ENCODE data around the gene ETV6. TPM values are rescaled to one million over a fixed set of nuclear protein-coding genes. Genes with fewer than 3 reads are reported as not detected.

ETV6 gene
- total and polyA plus RNA-seq, 2 of the 8 experiments (the other 6 are each of a cell fraction or from before 2014, with no cell fraction given), result 5.5 to 23.9 TPM

DNA sequence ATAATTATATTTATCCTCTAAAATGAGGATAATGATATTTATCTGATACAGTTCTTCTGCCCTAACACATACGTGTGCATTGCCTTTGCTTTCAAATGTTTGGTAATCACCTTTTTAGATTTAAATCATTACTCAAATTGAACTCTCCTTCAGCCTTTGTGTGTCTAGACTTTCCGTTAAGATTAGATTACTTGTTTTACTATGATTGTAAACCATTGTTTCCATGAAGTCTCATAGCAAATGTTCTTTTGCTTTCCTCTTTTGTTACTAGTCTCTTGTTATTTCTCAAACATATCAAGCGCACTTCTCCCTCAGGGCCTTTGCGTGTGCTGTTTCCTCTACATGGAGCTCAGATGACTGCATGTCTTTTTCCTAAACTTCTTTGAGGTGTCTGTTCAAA is 63.7 kb downstream of the ETV6 start:
- Histone ChIP-seq H3K79me2 (ENCODE audit: control insufficient read depth in 1 of 2, insufficient read depth in 2 of 2, low read length in 2 of 2) (0 out of 4 replicates have a peak, but pooled peaks cover 0 to 5% of the 10 kb centered on the region in 2 experiments), H2BK5ac (ENCODE audit: low read depth, low read length) (no peak overlapping the region), H4K20me1 (replicated peaks in 1 of 2; ENCODE audit: control insufficient read depth in 1 of 2, insufficient read depth in 2 of 2, low read length in 2 of 2) (peaks cover 0 to 4% of the 10 kb centered on the region in 2 experiments), H3K18ac (ENCODE audit: extremely low read depth, low read length) (no peak overlapping the region), H2BK120ac (replicated peaks; ENCODE audit: low read depth, low read length) (no peak overlapping the region), H2AK5ac (ENCODE audit: low read depth, low read length) (no peak overlapping the region), H2AFZ (ENCODE audit: low read length) (no peak overlapping the region), H3K27ac (ENCODE audit: low read depth, low read length) (no peak overlapping the region), H4K91ac (replicated peaks; ENCODE audit: insufficient read length, low read length) (no peak overlapping the region), H4K5ac (ENCODE audit: insufficient read length, low read depth, low read length) (no peak overlapping the region), H2BK20ac (ENCODE audit: low read length) (no peak overlapping the region), H3K9ac (replicated peaks in 1 of 4; ENCODE audit: extremely low read depth in 1 of 4, low read depth in 3 of 4, low read length in 3 of 4) (no peak overlapping the region), H3K79me1 (ENCODE audit: low read depth, low read length) (peaks cover 10% of the 10 kb centered on the region; the same call in 1 of the 2 replicates), H3K56ac (replicated peaks; ENCODE audit: insufficient read length, low read depth, low read length) (no peak overlapping the region), H3K4me1 (replicated peaks in 1 of 4; ENCODE audit: control insufficient read depth in 3 of 4, insufficient read depth in 4 of 4, low read length in 3 of 4) (peaks cover 0 to 8% (median 0%) of the 10 kb centered on the region in 4 experiments; a peak in 1 of 7 replicates), H3K23me2 (ENCODE audit: low read depth, low read length) (no peaks in the 10 kb centered on the region), H3K9me3 (ENCODE audit: insufficient read depth in 2 of 2, low read depth in 1 of 2, low read length in 1 of 2) (no peaks in the 10 kb centered on the region), H3K4ac (replicated peaks; ENCODE audit: insufficient read length, low read depth, low read length) (no peak overlapping the region), H3K27me3 (replicated peaks in 1 of 4; ENCODE audit: control insufficient read depth in 3 of 4, extremely low read depth in 1 of 4, insufficient read depth in 3 of 4, low read length in 3 of 4) (no peaks in the 10 kb centered on the region), H3K36me3 (ENCODE audit: control insufficient read depth in 2 of 4, insufficient read depth in 4 of 4, low read length in 3 of 4) (no peaks in the 10 kb centered on the region), H3K4me2 (ENCODE audit: insufficient read depth in 1 of 2, low read depth in 2 of 2, low read length in 2 of 2) (no peak overlapping the region), H3K23ac (ENCODE audit: insufficient read length) (no peak overlapping the region), H4K8ac (ENCODE audit: extremely low read depth, insufficient read depth, low read length) (no peak overlapping the region), H2BK15ac (ENCODE audit: low read length) (no peak overlapping the region), H3K4me3 (ENCODE audit: extremely low read depth in 1 of 4, insufficient read depth in 2 of 4, low read depth in 3 of 4, low read length in 4 of 4) (no peak overlapping the region), H3K14ac (ENCODE audit: insufficient read length) (no peak overlapping the region), H2BK12ac (ENCODE audit: low read depth, low read length) (no peak overlapping the region)
- DNase-seq (ENCODE audit: low read depth in 1 of 2, low spot score in 2 of 2) (no peak), FAIRE-seq (no peak)
- CTCF ChIA-PET (ENCODE audit: partially characterized antibody), result no interaction called here
- WGBS, 2 experiments (ENCODE audit: extremely low coverage in 1 of 2, insufficient coverage in 1 of 2, insufficient read length in 1 of 2, insufficient replicate concordance in 2 of 2, low coverage in 1 of 2, low lambda C conversion rate in 2 of 2, missing lambda C conversion rate in 1 of 2), result 88% methylated on average over 4 of the region's 4 CpGs; no CpG with 5 or more reads in 1 of the 2 experiments
- POLR2A ChIA-PET (ENCODE audit: partially characterized antibody), result interaction anchor here (2.1 kb wide), 1 partner anchor 14 kb away, joined by 7 read pairs; no protein-coding TSS in a partner anchor
- no peak for TF ChIP-seq TAF7 (optimal IDR thresholded peaks at IDR 0.05; ENCODE audit: borderline replicate concordance, low read depth, low read length)
- no peak for TF ChIP-seq SRF (IDR thresholded peaks at IDR 0.05; ENCODE audit: low read depth, low read length)
- no peak for TF ChIP-seq GTF2F1 (IDR thresholded peaks at IDR 0.05; ENCODE audit: borderline replicate concordance, low read depth, low read length)
- TF ChIP-seq MAFK (IDR thresholded peaks at IDR 0.05; ENCODE audit: low read depth, low read length), result no peak
- TF ChIP-seq RXRA (IDR thresholded peaks at IDR 0.05; ENCODE audit: insufficient read depth, low read depth, low read length), result no peak
- TF ChIP-seq HDAC6 (IDR thresholded peaks at IDR 0.05; ENCODE audit: low read depth, low read length), result no peak
- TF ChIP-seq POLR2A (IDR thresholded peaks at IDR 0.05; ENCODE audit: control extremely low read depth in 1 of 2, low read depth in 2 of 2, low read length in 2 of 2), result no peak
- no peak for TF ChIP-seq TCF12 (IDR thresholded peaks at IDR 0.05; ENCODE audit: low read depth, low read length)
- no peak for TF ChIP-seq YY1 (IDR thresholded peaks at IDR 0.05; ENCODE audit: low read depth, low read length)
- no peak for TF ChIP-seq CREB1 (IDR thresholded peaks at IDR 0.05)

Measured in H1 (cell line).